K562 (cell line): ENCODE data around the gene DIP2A. TPM values are rescaled to one million over a fixed set of nuclear protein-coding genes. Genes with fewer than 3 reads are reported as not detected.

ENCODE experiments used
- ATAC-seq: fragments of 200-7000 bp; cut with Tn5 transposase; 3 replicates; pipeline ENCODE4 v1.9.1; 2020; ENCODE audit warnings: moderate library complexity
- BruUV-seq: library from RNA; stranded (reverse); fragments of 400-500 nt; replicated peaks from 2 replicates; lab custom pipeline; 2021; lab: Mats Ljungman, UMichigan
- CTCF ChIA-PET: fragments of 300-600 bp; formaldehyde crosslinking; extraction: SDS; loops from one replicate; lab custom pipeline; 2021; ENCODE audit warnings: low intra/inter-chr PET ratio; lab: Yijun Ruan, JAX
- POLR2A ChIA-PET: fragments of 300-600, 350-650 bp; sonication (Branson Sonifier 250); formaldehyde crosslinking; extraction: SDS; loops from one replicate; lab custom pipeline; 2021; ENCODE audit warnings: antibody characterized with exemption, inconsistent platforms; lab: Yijun Ruan, JAX
- DNase-seq, 4 experiments: peaks; one replicate each; pipeline versions ENCODE4 v3.0.0 to v3.0.0-alpha.2; 2011 to 2018; ENCODE audit warnings: low spot score in 3 of 4, mixed read lengths in 3 of 4; ENCODE audit errors: extremely low read depth in 1 of 4
- FAIRE-seq: peaks from 2 replicates; lab custom pipeline; 2011; peaks lifted over from hg19 to GRCh38; lab: Jason Lieb, UNC
- H2AFZ ChIP-seq: 2 replicates; pipeline ENCODE4 v1.6.0; 2011; ENCODE audit warnings: low read depth, low read length, control low read depth, inconsistent platforms
- H3K27ac ChIP-seq: fragments of 200-600 bp; 3 replicates; pipeline ENCODE4 v1.8.0; 2011; ENCODE audit warnings: low read depth, mild to moderate bottlenecking, control low read depth, inconsistent platforms, low read length, moderate library complexity, mixed read lengths; ENCODE audit errors: extremely low read depth
- H3K27me3 ChIP-seq, 2 experiments: fragments of 300-600 bp in 1 of 2; 2 replicates in 1 of 2; 3 replicates in 1 of 2; pipeline versions ENCODE4 v1.6.0 to v1.8.0; 2011; ENCODE audit warnings: inconsistent platforms in 2 of 2, low read length in 2 of 2, mild to moderate bottlenecking in 1 of 2, mixed read lengths in 1 of 2, moderate library complexity in 1 of 2; ENCODE audit not compliant: control insufficient read depth in 2 of 2, insufficient read depth in 2 of 2
- H3K36me3 ChIP-seq: fragments of 300-600 bp; 3 replicates; pipeline ENCODE4 v1.8.0; 2011; ENCODE audit warnings: mild to moderate bottlenecking, low read length, inconsistent platforms; ENCODE audit not compliant: control insufficient read depth, insufficient read depth
- H3K4me1 ChIP-seq, 2 experiments: fragments of 200-600 bp in 1 of 2; replicated peaks in 1 of 2; 2 replicates in 1 of 2; 3 replicates in 1 of 2; pipeline versions ENCODE4 v1.5.1 to v1.8.0; 2011; ENCODE audit warnings: inconsistent platforms in 2 of 2, low read length in 2 of 2, mild to moderate bottlenecking in 1 of 2, mixed read lengths in 1 of 2, moderate library complexity in 1 of 2; ENCODE audit not compliant: control insufficient read depth in 2 of 2, insufficient read depth in 2 of 2
- H3K4me2 ChIP-seq: 2 replicates; pipeline ENCODE4 v1.6.1; 2011; ENCODE audit warnings: low read length, control low read depth, inconsistent platforms, mixed read lengths; ENCODE audit not compliant: insufficient read depth
- H3K4me3 ChIP-seq: fragments of 200-600 bp; sonication (generic), shearing (Covaris generic); 2 replicates; pipeline ENCODE4 v1.5.1; 2016; ENCODE audit warnings: control low read depth, inconsistent platforms
- H3K79me2 ChIP-seq: fragments of 200-600 bp; 3 replicates; pipeline ENCODE4 v1.8.0; 2011; ENCODE audit warnings: low read length, inconsistent platforms; ENCODE audit not compliant: control insufficient read depth, insufficient read depth
- H3K9ac ChIP-seq, 2 experiments: 2 replicates each; pipeline versions ENCODE4 v1.6.0 to v1.6.1; 2011; ENCODE audit warnings: low read depth in 2 of 2, low read length in 2 of 2, control low read depth in 1 of 2, inconsistent platforms in 1 of 2, mild to moderate bottlenecking in 1 of 2, mixed read lengths in 1 of 2; ENCODE audit not compliant: insufficient read depth in 1 of 2
- H3K9me1 ChIP-seq: one replicate; pipeline ENCODE4 v1.6.0; 2011; ENCODE audit warnings: inconsistent platforms, mild to moderate bottlenecking, low read length, moderate library complexity; ENCODE audit not compliant: control insufficient read depth, insufficient read depth
- H3K9me3 ChIP-seq: replicated peaks from 2 replicates; pipeline ENCODE4 v1.5.1; 2011; ENCODE audit warnings: low read depth, low read length, inconsistent platforms; ENCODE audit not compliant: control insufficient read depth, insufficient read depth
- H4K20me1 ChIP-seq: replicated peaks from 2 replicates; pipeline ENCODE4 v1.6.1; 2011; ENCODE audit warnings: low read length, inconsistent platforms, mixed read lengths; ENCODE audit not compliant: control insufficient read depth, insufficient read depth
- NFIX ChIP-seq: fragments of 250-450 bp; sonication (Bioruptor Pico); IDR thresholded peaks from 2 replicates; pipeline ENCODE4 v1.4.0; 2020; ENCODE audit warnings: low read depth, mild to moderate bottlenecking, moderate library complexity
- TARDBP ChIP-seq: fragments of 450-650 bp; IDR thresholded peaks from 2 replicates; pipeline ENCODE4 v1.6.1; 2016
- ZNF778 ChIP-seq: fragments of 450-650 bp; formaldehyde crosslinking; IDR thresholded peaks from 2 replicates; pipeline ENCODE4 v1.4.0; 2020; ENCODE audit warnings: mild to moderate bottlenecking, moderate library complexity
- WGBS: fragments of 100-300 bp; shearing (Covaris generic); methylation state at CpG from one replicate; pipeline ENCODE4 v1.1.6; 2016; ENCODE audit warnings: low coverage, mixed read lengths; ENCODE audit not compliant: insufficient coverage; ENCODE audit errors: missing lambda C conversion rate; 5-methylcytosine and 5-hydroxymethylcytosine counted together
- in situ Hi-C: fragments of 300-500 bp; cut with MboI; formaldehyde crosslinking; loops from 4 replicates; pipeline ENCODE4 v1.15.0; 2018; ENCODE audit warnings: inconsistent platforms, mixed read lengths
- intact Hi-C: fragments of 100-400 bp; cut with micrococcal nuclease; formaldehyde crosslinking; loops from 2 replicates; pipeline ENCODE4 v1.14.2; 2022
- polyA plus RNA-seq, 8 experiments: library from polyadenylated mRNA; depleted of rRNA in 4 of 8; stranded (reverse) in 5 of 8; unstranded in 3 of 8; fragments of >200 nt; fragmentation: Nextera tagmentation in 2 of 8; fragmentation: Illumina TruSeq in 1 of 8; extraction: Ambion mirVana in 2 of 8; extraction: Trizol in 1 of 8; gene quantifications; 2 replicates each; pipeline versions ENCODE4 v1.2.1 to v1.2.3, GENCODE V29; 2011 to 2014; ENCODE audit warnings: inconsistent platforms in 1 of 8, missing spikeins in 1 of 8
- total RNA-seq, 7 experiments: library from RNA; depleted of rRNA in 6 of 7; stranded (reverse); fragments of >200 nt in 6 of 7; fragmentation: Illumina TruSeq in 2 of 7; extraction: Trizol in 2 of 7; gene quantifications; 2 replicates each; pipeline versions ENCODE4 v1.2.1 to v1.2.3, GENCODE V29; 2011 to 2021; ENCODE audit warnings: low replicate concordance in 1 of 7
- TF ChIP-seq, protein P1 (sequence below): sonication (generic); formaldehyde crosslinking; IDR thresholded peaks from 2 replicates; pipeline ENCODE4 v1.8.1; 2023; ENCODE audit warnings: mild to moderate bottlenecking, missing genetic modification reagents

DIP2A gene
- total and polyA plus RNA-seq, 9 of the 15 experiments (the other 6 are each of a cell fraction or from before 2014, with no cell fraction given), result 4.3 to 34.5 (median 20.3) TPM

- in situ Hi-C loops, result no loop called here
- POLR2A ChIA-PET, result interaction anchor here (1.2 kb wide), 1 partner anchor 20 kb away, joined by 3 read pairs; the partner anchor contains the start of gene DIP2A
- Histone ChIP-seq H3K4me2 (no peak overlapping the region), H4K20me1 (no peaks in the 10 kb centered on the region), H3K36me3 (peaks cover 84% of the 10 kb centered on the region), H3K4me1 (peaks cover 0 to 12% of the 10 kb centered on the region in 2 experiments; a peak in 3 of 5 replicates), H3K9me3 (no peaks in the 10 kb centered on the region), H3K9me1 (no peaks in the 10 kb centered on the region), H3K4me3 (no peak overlapping the region), H3K27me3 (no peaks in the 10 kb centered on the region), H2AFZ (no peak overlapping the region), H3K27ac (no peak overlapping the region), H3K9ac (no peak overlapping the region), H3K79me2 (no peaks in the 10 kb centered on the region)
- no peak for DNase-seq
- intact Hi-C loops, result no loop called here
- TF ChIP-seq ZNF778 (CRISPR knock-in tag), result no peak
- TF ChIP-seq NFIX (CRISPR knock-in tag), result no peak
- TF ChIP-seq, protein P1, sequence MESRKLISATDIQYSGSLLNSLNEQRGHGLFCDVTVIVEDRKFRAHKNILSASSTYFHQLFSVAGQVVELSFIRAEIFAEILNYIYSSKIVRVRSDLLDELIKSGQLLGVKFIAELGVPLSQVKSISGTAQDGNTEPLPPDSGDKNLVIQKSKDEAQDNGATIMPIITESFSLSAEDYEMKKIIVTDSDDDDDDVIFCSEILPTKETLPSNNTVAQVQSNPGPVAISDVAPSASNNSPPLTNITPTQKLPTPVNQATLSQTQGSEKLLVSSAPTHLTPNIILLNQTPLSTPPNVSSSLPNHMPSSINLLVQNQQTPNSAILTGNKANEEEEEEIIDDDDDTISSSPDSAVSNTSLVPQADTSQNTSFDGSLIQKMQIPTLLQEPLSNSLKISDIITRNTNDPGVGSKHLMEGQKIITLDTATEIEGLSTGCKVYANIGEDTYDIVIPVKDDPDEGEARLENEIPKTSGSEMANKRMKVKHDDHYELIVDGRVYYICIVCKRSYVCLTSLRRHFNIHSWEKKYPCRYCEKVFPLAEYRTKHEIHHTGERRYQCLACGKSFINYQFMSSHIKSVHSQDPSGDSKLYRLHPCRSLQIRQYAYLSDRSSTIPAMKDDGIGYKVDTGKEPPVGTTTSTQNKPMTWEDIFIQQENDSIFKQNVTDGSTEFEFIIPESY (CRISPR knock-in tag), result 0 out of 2 replicates have a peak, but pooled peaks have one; percentile 12
- TF ChIP-seq TARDBP, result no peak
- CTCF ChIA-PET, result no interaction called here
- no TSS peak for BruUV-seq
- no peak for FAIRE-seq
- no peak for ATAC-seq
- 92% methylated on average over 11 of the region's 11 CpGs for WGBS
Measured at GRCh38 chr21:46438241-46438640, 20.4 kb upstream of the DIP2A start.
